SK-N-MC (cell line): ENCODE measurements around the gene LTBP1.

Experiments used
- DNase-seq: peaks from one replicate; pipeline ENCODE4 v3.0.0-alpha.2; 2011; ENCODE audit warnings: low read depth, low spot score
- H3K27ac ChIP-seq: fragments of 200-600 bp; sonication (generic); 2 replicates; pipeline ENCODE4 v1.5.1; 2016; ENCODE audit warnings: mixed run types
- H3K36me3 ChIP-seq: fragments of 200-600 bp; sonication (generic); 2 replicates; pipeline ENCODE4 v1.6.1; 2017; ENCODE audit warnings: antibody characterized with exemption, low read length, mixed read lengths; ENCODE audit not compliant: insufficient read depth
- H3K4me3 ChIP-seq: fragments of 200-600 bp; sonication (generic); 2 replicates; pipeline ENCODE4 v1.5.1; 2016
- H3K9ac ChIP-seq: fragments of 200-600 bp; sonication (generic); 2 replicates; pipeline ENCODE4 v1.8.0; 2017; ENCODE audit warnings: mixed run types, mixed read lengths; ENCODE audit not compliant: insufficient read length
- H3K9me3 ChIP-seq: fragments of 200-600 bp; sonication (generic); 2 replicates; pipeline ENCODE4 v1.6.1; 2017; ENCODE audit warnings: low read depth, mild to moderate bottlenecking, antibody characterized with exemption, low read length, moderate library complexity, mixed read lengths
- EZH2 ChIP-seq: fragments of 200-600 bp; sonication (generic); IDR thresholded peaks from one replicate; pipeline ENCODE4 v1.6.1; 2017; ENCODE audit warnings: antibody characterized with exemption
- FOXP2 ChIP-seq: optimal IDR thresholded peaks from 2 replicates; pipeline ENCODE3; 2011; ENCODE audit warnings: mild to moderate bottlenecking, moderate library complexity; ENCODE audit not compliant: insufficient read depth; ENCODE audit errors: extremely low read length, control extremely low read depth
- POLR2AphosphoS5 ChIP-seq: IDR thresholded peaks from 2 replicates; pipeline ENCODE4 v1.6.1; 2012; ENCODE audit warnings: mild to moderate bottlenecking, low read depth, low read length, borderline replicate concordance

The LTBP1 gene

GRCh38 chr2:33289961-33290360 is 343.2 kb downstream of the LTBP1 start:
- Histone ChIP-seq H3K36me3 (no peaks in the 10 kb centered on the region), H3K27ac (no peak overlapping the region), H3K9ac (no peak overlapping the region), H3K9me3 (no peaks in the 10 kb centered on the region), H3K4me3 (no peak overlapping the region)
- DNase-seq = no peak
- TF ChIP-seq EZH2 = no peak
- TF ChIP-seq POLR2AphosphoS5 = no peak
- TF ChIP-seq FOXP2 = no peak

DNA sequence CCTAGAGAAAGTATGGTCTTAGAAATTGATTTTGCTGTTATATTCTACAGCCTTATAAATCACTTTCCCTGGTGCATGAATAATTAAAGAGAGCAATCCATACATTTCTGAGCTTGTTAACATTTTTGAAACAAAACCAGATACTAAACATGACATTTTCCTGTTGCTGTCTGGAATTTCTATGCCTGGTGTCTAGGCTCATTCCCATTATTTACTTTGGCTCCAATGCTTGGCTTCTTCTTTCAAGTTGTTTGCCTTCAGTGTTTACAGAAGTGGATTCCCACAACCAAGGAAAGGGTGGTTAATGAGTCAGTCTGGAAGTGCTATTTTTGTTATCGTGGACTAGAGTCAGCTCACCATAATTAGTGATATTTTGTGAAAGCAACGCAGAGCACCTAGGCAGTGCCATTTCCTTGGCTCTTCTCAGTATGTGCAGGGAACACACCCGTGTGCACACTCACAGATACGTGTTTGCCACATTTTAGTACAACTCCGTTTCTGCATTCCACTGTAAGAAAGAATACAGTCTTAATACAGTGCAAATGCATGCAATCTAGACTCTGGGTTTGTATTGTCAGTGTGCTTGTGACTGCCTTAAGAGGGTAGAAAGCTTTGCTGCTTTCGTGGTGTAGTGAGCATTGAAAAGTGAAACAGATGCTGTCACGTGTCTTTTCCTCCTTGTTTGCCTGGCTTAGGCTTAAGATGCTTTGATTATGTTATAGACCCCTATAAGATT is 344.7 kb downstream of the LTBP1 start:
- TF ChIP-seq POLR2AphosphoS5 (no peak), EZH2 (no peak), FOXP2 (no peak)
- no peak overlapping the region for H3K9ac ChIP-seq
- H3K4me3 ChIP-seq = no peak overlapping the region
- DNase-seq = no peak
- no peak overlapping the region for H3K27ac ChIP-seq
- no peaks in the 10 kb centered on the region for H3K9me3 ChIP-seq
- H3K36me3 ChIP-seq = no peaks in the 10 kb centered on the region

GRCh38 chr2:33292063-33292462 is 345.3 kb downstream of the LTBP1 start:
- TF ChIP-seq EZH2 (no peak), FOXP2 (no peak), POLR2AphosphoS5 (no peak)
- Histone ChIP-seq H3K36me3 (no peaks in the 10 kb centered on the region), H3K4me3 (no peak overlapping the region), H3K27ac (no peak overlapping the region), H3K9ac (no peak overlapping the region), H3K9me3 (no peaks in the 10 kb centered on the region)
- DNase-seq = no peak

GRCh38 chr2:33292981-33293595 is 346.3 kb downstream of the LTBP1 start:
- Histone ChIP-seq H3K36me3 (no peaks in the 10 kb centered on the region), H3K9me3 (no peaks in the 10 kb centered on the region), H3K4me3 (no peak overlapping the region), H3K9ac (no peak overlapping the region), H3K27ac (no peak overlapping the region)
- no peak for DNase-seq
- TF ChIP-seq POLR2AphosphoS5 = no peak
- no peak for TF ChIP-seq EZH2
- TF ChIP-seq FOXP2 = no peak

DNA sequence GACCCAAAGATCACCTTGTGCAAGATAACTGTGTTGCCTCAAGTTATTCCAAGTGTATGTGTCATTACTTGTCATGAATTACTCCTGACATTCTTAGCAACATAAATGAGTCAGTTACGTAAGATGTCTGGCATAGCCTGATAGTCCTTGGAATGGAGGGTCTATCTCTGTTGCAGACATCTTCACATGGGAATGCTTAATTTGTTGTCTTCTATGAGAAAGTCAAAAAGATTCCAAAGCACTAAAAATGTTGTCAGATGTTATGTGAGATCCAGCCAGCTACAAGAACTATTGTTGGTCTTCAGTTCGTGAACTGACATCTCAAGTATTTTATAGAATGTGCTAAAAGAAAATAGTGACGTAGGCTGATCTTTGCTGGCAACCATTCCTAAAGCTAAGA is 351.5 kb downstream of the LTBP1 start:
- H3K9me3 ChIP-seq = no peaks in the 10 kb centered on the region
- no peak for DNase-seq
- no peak overlapping the region for H3K9ac ChIP-seq
- no peak overlapping the region for H3K27ac ChIP-seq
- no peaks in the 10 kb centered on the region for H3K36me3 ChIP-seq
- H3K4me3 ChIP-seq = no peak overlapping the region
- no peak for TF ChIP-seq POLR2AphosphoS5
- no peak for TF ChIP-seq FOXP2
- no peak for TF ChIP-seq EZH2

- Histone ChIP-seq H3K4me3 (no peak overlapping the region), H3K9me3 (no peaks in the 10 kb centered on the region), H3K9ac (no peak overlapping the region), H3K36me3 (no peaks in the 10 kb centered on the region), H3K27ac (no peak overlapping the region)
- DNase-seq = no peak
- TF ChIP-seq POLR2AphosphoS5 (no peak), EZH2 (no peak)
These were observed 354.6 kb downstream of the LTBP1 start for GRCh38 chr2:33301355-33301754.

GRCh38 chr2:33302348-33302747 is 355.6 kb downstream of the LTBP1 start:
- H3K9me3 ChIP-seq = no peaks in the 10 kb centered on the region
- no peak overlapping the region for H3K4me3 ChIP-seq
- H3K36me3 ChIP-seq = no peaks in the 10 kb centered on the region
- TF ChIP-seq EZH2 (no peak), POLR2AphosphoS5 (no peak), FOXP2 (no peak)
- no peak overlapping the region for H3K9ac ChIP-seq
- no peak for DNase-seq
- no peak overlapping the region for H3K27ac ChIP-seq

GRCh38 chr2:33304032-33304864 is 357.5 kb downstream of the LTBP1 start:
- Histone ChIP-seq H3K27ac (no peak overlapping the region), H3K9ac (no peak overlapping the region), H3K36me3 (no peaks in the 10 kb centered on the region), H3K4me3 (no peak overlapping the region), H3K9me3 (no peaks in the 10 kb centered on the region)
- TF ChIP-seq EZH2 = no peak
- TF ChIP-seq POLR2AphosphoS5 = no peak
- TF ChIP-seq FOXP2 = no peak
- DNase-seq = no peak
